ENCODE measurements around the gene MFSD2B.

Gene MFSD2B

GRCh38 chr2:24051833-24052232 is 41.9 kb downstream of the MFSD2B start:
- DNase-seq, result no peak

- DNase-seq, result no peak
These were observed 43.1 kb downstream of the MFSD2B start for GRCh38 chr2:24052951-24053350.

GRCh38 chr2:24054366-24055010 is 44.6 kb downstream of the MFSD2B start:
- no peak for DNase-seq

- no peak for DNase-seq
These were observed 45.9 kb downstream of the MFSD2B start for GRCh38 chr2:24055750-24056149.

GRCh38 chr2:24058564-24059271 is 48.8 kb downstream of the MFSD2B start:
- no peak for DNase-seq

GRCh38 chr2:24065341-24065740 is 55.5 kb downstream of the MFSD2B start:
- DNase-seq, result no peak

- DNase-seq, result no peak
These were observed 62.4 kb downstream of the MFSD2B start for GRCh38 chr2:24072259-24072658.

- no peak for DNase-seq
These were observed 63.9 kb downstream of the MFSD2B start for GRCh38 chr2:24073816-24074215.

- no peak for DNase-seq
These were observed 65.4 kb downstream of the MFSD2B start for GRCh38 chr2:24075259-24075658.

Measured in central memory CD4-positive, alpha-beta T cell (primary cell).